Hepatocyte (in vitro differentiated cells): Measurements from ENCODE around the gene AP2A2.

Experiments
- EZH2 ChIP-seq: fragments of 200-600 bp; sonication (generic); IDR thresholded peaks from 2 replicates; pipeline ENCODE4 v1.6.1; 2016; ENCODE audit warnings: antibody characterized with exemption, mild to moderate bottlenecking, borderline replicate concordance
- TF ChIP-seq, protein P1 (sequence below): fragments of 200-600 bp; sonication (generic); IDR thresholded peaks from 2 replicates; pipeline ENCODE4 v1.5.1; 2016; ENCODE audit warnings: antibody characterized with exemption, mild to moderate bottlenecking; ENCODE audit not compliant: poor library complexity

DNA sequence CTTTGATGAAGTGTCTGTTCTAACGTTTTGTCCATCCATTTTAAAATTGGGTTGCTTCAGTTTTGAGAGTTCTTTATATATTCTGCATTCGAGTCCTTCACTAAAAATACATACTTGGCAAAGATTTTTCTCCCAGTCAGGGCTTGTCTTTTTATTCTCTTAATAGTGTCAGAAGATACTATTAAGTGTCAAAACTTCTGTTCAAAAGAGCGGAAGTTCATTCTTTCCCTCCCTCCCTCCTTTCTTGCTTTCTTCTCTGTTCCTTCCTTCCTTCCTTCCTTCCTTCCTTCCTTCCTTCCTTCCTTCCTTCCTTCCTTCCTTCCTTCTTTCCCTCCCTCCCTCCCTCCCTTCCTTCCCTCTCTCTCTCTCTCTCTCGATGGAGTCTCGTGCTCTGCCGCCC, 118.5 kb downstream of the AP2A2 start:
- TF ChIP-seq EZH2, result no peak
- TF ChIP-seq, protein P1, sequence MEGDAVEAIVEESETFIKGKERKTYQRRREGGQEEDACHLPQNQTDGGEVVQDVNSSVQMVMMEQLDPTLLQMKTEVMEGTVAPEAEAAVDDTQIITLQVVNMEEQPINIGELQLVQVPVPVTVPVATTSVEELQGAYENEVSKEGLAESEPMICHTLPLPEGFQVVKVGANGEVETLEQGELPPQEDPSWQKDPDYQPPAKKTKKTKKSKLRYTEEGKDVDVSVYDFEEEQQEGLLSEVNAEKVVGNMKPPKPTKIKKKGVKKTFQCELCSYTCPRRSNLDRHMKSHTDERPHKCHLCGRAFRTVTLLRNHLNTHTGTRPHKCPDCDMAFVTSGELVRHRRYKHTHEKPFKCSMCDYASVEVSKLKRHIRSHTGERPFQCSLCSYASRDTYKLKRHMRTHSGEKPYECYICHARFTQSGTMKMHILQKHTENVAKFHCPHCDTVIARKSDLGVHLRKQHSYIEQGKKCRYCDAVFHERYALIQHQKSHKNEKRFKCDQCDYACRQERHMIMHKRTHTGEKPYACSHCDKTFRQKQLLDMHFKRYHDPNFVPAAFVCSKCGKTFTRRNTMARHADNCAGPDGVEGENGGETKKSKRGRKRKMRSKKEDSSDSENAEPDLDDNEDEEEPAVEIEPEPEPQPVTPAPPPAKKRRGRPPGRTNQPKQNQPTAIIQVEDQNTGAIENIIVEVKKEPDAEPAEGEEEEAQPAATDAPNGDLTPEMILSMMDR, result no peak
